RWPE2 (cell line): ENCODE measurements around the gene AIPL1.
"Not testable (repeated sequence)": the region's sequence is repeated elsewhere in the genome, so short reads cannot be mapped to it uniquely, and the experiment has no call there.

ENCODE experiments used
- ATAC-seq: fragments of 200-7000 bp; cut with Tn5 transposase; 3 replicates; pipeline ENCODE4 v1.9.1; 2021; ENCODE audit warnings: low read depth
- DNase-seq: peaks from one replicate; pipeline ENCODE4 v3.0.0-alpha.2; 2020; ENCODE audit warnings: low spot score
- H3K27ac ChIP-seq: fragments of 450-650 bp; 2 replicates; pipeline ENCODE4 v1.5.1; 2017; ENCODE audit warnings: mild to moderate bottlenecking; ENCODE audit not compliant: poor library complexity, severe bottlenecking
- H3K27me3 ChIP-seq: fragments of 250-450 bp; sonication (Bioruptor Pico); 2 replicates; pipeline ENCODE4 v1.5.1; 2021; ENCODE audit warnings: mild to moderate bottlenecking, moderate library complexity; ENCODE audit not compliant: insufficient read depth, poor library complexity, severe bottlenecking
- H3K36me3 ChIP-seq: fragments of 250-450 bp; sonication (Bioruptor Pico); 2 replicates; pipeline ENCODE4 v1.5.1; 2020; ENCODE audit warnings: low read depth, mild to moderate bottlenecking, moderate library complexity
- H3K4me1 ChIP-seq: fragments of 250-450 bp; sonication (Bioruptor Pico); 2 replicates; pipeline ENCODE4 v1.5.1; 2021; ENCODE audit warnings: mild to moderate bottlenecking, moderate library complexity; ENCODE audit not compliant: insufficient read depth, poor library complexity, severe bottlenecking
- H3K4me3 ChIP-seq: fragments of 250-450 bp; sonication (Bioruptor Pico); 2 replicates; pipeline ENCODE4 v1.5.1; 2021; ENCODE audit warnings: mild to moderate bottlenecking, moderate library complexity; ENCODE audit not compliant: severe bottlenecking
- H3K9me3 ChIP-seq: fragments of 250-450 bp; sonication (Bioruptor Pico); 2 replicates; pipeline ENCODE4 v1.5.1; 2021; ENCODE audit warnings: mild to moderate bottlenecking, moderate library complexity; ENCODE audit not compliant: severe bottlenecking
- TF ChIP-seq, protein P1 (sequence below): fragments of 450-650 bp; IDR thresholded peaks from one replicate; pipeline ENCODE4 v1.5.1; 2017; ENCODE audit warnings: mild to moderate bottlenecking, moderate library complexity; ENCODE audit not compliant: poor library complexity, severe bottlenecking

Gene AIPL1, protein sequence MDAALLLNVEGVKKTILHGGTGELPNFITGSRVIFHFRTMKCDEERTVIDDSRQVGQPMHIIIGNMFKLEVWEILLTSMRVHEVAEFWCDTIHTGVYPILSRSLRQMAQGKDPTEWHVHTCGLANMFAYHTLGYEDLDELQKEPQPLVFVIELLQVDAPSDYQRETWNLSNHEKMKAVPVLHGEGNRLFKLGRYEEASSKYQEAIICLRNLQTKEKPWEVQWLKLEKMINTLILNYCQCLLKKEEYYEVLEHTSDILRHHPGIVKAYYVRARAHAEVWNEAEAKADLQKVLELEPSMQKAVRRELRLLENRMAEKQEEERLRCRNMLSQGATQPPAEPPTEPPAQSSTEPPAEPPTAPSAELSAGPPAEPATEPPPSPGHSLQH

GRCh38 chr17:6435051-6435450, at the start of gene AIPL1:
Gene AIPL1 (minus strand): TSS chr17:6435121. CDS start chr17:6435104, 17 bp downstream.
- H3K36me3 ChIP-seq: no peaks in the 10 kb centered on the region
- no peak within 1 kb of the TSS for H3K4me3 ChIP-seq
- H3K27ac ChIP-seq: no peak within 1 kb of the TSS
- DNase-seq: no peak
- no peaks in the 10 kb centered on the region for H3K9me3 ChIP-seq
- ATAC-seq: no peak
- TF ChIP-seq, protein P1, sequence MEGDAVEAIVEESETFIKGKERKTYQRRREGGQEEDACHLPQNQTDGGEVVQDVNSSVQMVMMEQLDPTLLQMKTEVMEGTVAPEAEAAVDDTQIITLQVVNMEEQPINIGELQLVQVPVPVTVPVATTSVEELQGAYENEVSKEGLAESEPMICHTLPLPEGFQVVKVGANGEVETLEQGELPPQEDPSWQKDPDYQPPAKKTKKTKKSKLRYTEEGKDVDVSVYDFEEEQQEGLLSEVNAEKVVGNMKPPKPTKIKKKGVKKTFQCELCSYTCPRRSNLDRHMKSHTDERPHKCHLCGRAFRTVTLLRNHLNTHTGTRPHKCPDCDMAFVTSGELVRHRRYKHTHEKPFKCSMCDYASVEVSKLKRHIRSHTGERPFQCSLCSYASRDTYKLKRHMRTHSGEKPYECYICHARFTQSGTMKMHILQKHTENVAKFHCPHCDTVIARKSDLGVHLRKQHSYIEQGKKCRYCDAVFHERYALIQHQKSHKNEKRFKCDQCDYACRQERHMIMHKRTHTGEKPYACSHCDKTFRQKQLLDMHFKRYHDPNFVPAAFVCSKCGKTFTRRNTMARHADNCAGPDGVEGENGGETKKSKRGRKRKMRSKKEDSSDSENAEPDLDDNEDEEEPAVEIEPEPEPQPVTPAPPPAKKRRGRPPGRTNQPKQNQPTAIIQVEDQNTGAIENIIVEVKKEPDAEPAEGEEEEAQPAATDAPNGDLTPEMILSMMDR: no peak
- no peaks in the 10 kb centered on the region for H3K27me3 ChIP-seq
- H3K4me1 ChIP-seq: no peaks in the 10 kb centered on the region

GRCh38 chr17:6483507-6483906, 48.6 kb upstream of the AIPL1 start:
- Histone ChIP-seq H3K27me3 (no peaks in the 10 kb centered on the region), H3K4me1 (no peaks in the 10 kb centered on the region), H3K27ac (no peak overlapping the region), H3K36me3 (no peaks in the 10 kb centered on the region), H3K9me3 (no peaks in the 10 kb centered on the region), H3K4me3 (no peak overlapping the region)
- DNase-seq: no peak
- TF ChIP-seq, protein P1: no peak
- no peak for ATAC-seq

GRCh38 chr17:6482796-6483195, 47.9 kb upstream of the AIPL1 start:
- DNase-seq, H3K27me3 ChIP-seq: not testable (repeated sequence)

GRCh38 chr17:6482105-6482455, 47.2 kb upstream of the AIPL1 start:
- Histone ChIP-seq H3K4me1 (no peaks in the 10 kb centered on the region), H3K9me3 (no peaks in the 10 kb centered on the region), H3K36me3 (no peaks in the 10 kb centered on the region), H3K27me3 (no peaks in the 10 kb centered on the region), H3K4me3 (no peak overlapping the region), H3K27ac (no peak overlapping the region)
- ATAC-seq (no peak), DNase-seq (no peak)
- TF ChIP-seq, protein P1: no peak

More at GRCh38 chr17:6482796-6483195, 47.9 kb upstream of the AIPL1 start:
- not testable (repeated sequence) for H3K36me3 ChIP-seq, H3K4me1 ChIP-seq, H3K4me3 ChIP-seq, H3K27ac ChIP-seq, H3K9me3 ChIP-seq, ATAC-seq

GRCh38 chr17:6480303-6480675, 45.4 kb upstream of the AIPL1 start:
- no peak for DNase-seq
- no peaks in the 10 kb centered on the region for H3K27me3 ChIP-seq
- no peak for ATAC-seq
- H3K27ac ChIP-seq: no peak overlapping the region
- H3K4me1 ChIP-seq: no peaks in the 10 kb centered on the region
- peaks cover 4% of the 10 kb centered on the region; the same call in 1 of the 2 replicates for H3K36me3 ChIP-seq
- no peaks in the 10 kb centered on the region for H3K9me3 ChIP-seq
- no peak overlapping the region for H3K4me3 ChIP-seq
- TF ChIP-seq, protein P1: no peak
